Natural killer cell treated with Interleukin-12 subunit alpha and Interleukin-12 subunit beta and Interleukin-15 and Interleukin-18, amount 100 ng/mL, for 72 hours (primary cell): Measurements from ENCODE around the gene CLDN22. TPM values are rescaled to one million over a fixed set of nuclear protein-coding genes. Genes with fewer than 3 reads are reported as not detected.

ENCODE experiments used
- ATAC-seq, 2 donors: fragments of 150-1000 bp; cut with Tn5 transposase in 1 of 2; sonication (Bioruptor Pico), chemical (Tn5 transposase) in 1 of 2; 2 replicates each; pipeline ENCODE4 v1.10.0; 2021
- DNase-seq: peaks from one replicate; pipeline ENCODE4 v3.0.0; 2022; ENCODE audit warnings: low spot score
- H3K27ac Mint-ChIP-seq, 2 donors: 1 replicate in 1 of 2; 2 replicates in 1 of 2; pipeline ENCODE4 v1.8.0; 2022; ENCODE audit warnings: mixed read lengths in 2 of 2, mild to moderate bottlenecking in 1 of 2, moderate library complexity in 1 of 2
- H3K27me3 Mint-ChIP-seq, 2 donors: 1 replicate in 1 of 2; 2 replicates in 1 of 2; pipeline ENCODE4 v1.8.0; 2022; ENCODE audit warnings: mixed read lengths in 2 of 2
- H3K36me3 Mint-ChIP-seq: one replicate; pipeline ENCODE4 v1.8.0; 2022; ENCODE audit warnings: mixed read lengths
- H3K4me1 Mint-ChIP-seq, 2 donors: 1 replicate in 1 of 2; 2 replicates in 1 of 2; pipeline ENCODE4 v1.8.0; 2022; ENCODE audit warnings: low read depth in 2 of 2, mixed read lengths in 2 of 2, mild to moderate bottlenecking in 1 of 2
- H3K4me3 Mint-ChIP-seq: one replicate; pipeline ENCODE4 v1.8.0; 2022; ENCODE audit warnings: mixed read lengths
- H3K9me3 Mint-ChIP-seq: 2 replicates; pipeline ENCODE4 v1.8.0; 2022; ENCODE audit warnings: mixed read lengths
- total RNA-seq, 2 donors: library from RNA; stranded (reverse); gene quantifications; one replicate each; pipeline ENCODE4 v1.2.3, GENCODE V29; 2022

Gene CLDN22
- total RNA-seq, 2 donors from 2014 or later, result not detected

DNA sequence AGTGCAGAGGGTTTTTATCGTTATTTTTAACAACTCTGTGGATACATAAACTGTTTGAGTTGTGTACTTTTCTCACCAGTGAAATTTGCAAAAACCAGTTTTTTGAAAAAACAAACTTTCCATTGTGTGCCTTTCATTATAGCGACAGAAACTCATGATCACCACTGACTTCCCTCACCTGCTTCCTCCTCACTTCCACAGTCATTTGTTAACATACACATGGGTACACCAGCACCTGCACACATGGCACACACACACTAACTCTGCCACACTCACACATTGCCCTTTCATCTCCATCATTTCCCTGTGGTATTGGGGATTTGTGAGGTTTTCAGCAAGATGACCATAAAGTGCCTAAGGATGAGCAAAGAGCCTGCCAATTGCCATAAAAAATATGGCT is 20.6 kb downstream of the CLDN22 start:
- Mint-ChIP-seq H3K9me3 (no peaks in the 10 kb centered on the region), H3K4me3 (no peak overlapping the region), H3K36me3 (no peaks in the 10 kb centered on the region), H3K27ac (no peak overlapping the region), H3K27me3 (peaks cover 0 to 4% of the 10 kb centered on the region in 2 donors), H3K4me1 (no peaks in the 10 kb centered on the region)
- ATAC-seq, result no peak
- no peak for DNase-seq

DNA sequence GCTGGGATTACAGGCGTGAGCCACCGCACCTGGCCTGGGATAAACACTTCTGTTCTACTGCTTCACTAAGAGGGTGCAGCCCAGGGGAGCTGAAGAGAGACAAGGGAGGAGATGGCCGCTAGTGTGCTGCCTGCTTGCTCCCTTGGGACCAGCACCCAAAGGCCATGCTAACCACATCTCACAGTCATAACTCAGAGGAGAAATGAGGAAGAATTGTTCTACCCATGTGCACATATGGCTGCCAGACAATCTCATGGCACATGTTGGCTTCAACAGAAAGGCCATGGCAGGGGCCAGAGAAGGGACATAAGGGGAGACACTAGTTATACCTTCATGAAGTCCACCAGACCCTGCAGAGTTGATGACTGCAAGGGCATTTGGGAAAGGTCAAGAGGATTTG is 22.4 kb downstream of the CLDN22 start:
- Mint-ChIP-seq H3K36me3 (no peaks in the 10 kb centered on the region), H3K4me3 (no peak overlapping the region), H3K27ac (no peak overlapping the region)

DNA sequence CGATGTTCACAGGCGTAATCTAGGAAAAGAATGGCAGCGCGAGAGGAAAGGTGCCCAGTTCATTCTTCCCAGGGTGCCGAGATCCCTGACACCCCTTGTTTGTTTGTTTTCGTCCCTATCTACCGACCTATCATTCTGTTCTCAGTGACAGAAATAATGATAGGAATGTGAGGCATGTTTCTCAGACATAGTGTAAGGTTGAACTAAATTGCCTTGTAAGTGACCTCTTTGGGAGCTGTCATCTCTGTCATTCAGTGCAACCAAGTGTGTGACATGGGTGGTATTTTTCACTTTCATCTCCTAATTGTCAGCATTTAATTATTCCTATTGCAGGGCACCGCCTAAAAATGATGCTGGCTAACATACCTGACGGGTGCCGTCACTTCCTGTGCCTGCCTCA is 24.4 kb downstream of the CLDN22 start:
- peaks cover 0 to 4% of the 10 kb centered on the region in 2 donors for H3K27me3 Mint-ChIP-seq
- no peaks in the 10 kb centered on the region for H3K9me3 Mint-ChIP-seq
- no peaks in the 10 kb centered on the region for H3K4me1 Mint-ChIP-seq
- no peak for DNase-seq
- H3K4me3 Mint-ChIP-seq, result no peak overlapping the region
- H3K27ac Mint-ChIP-seq, result no peak overlapping the region
- no peaks in the 10 kb centered on the region for H3K36me3 Mint-ChIP-seq
- ATAC-seq, result no peak

More for the DNA sequence above, 22.4 kb downstream of the CLDN22 start:
- Mint-ChIP-seq H3K27me3 (peaks cover 0 to 4% of the 10 kb centered on the region in 2 donors), H3K9me3 (no peaks in the 10 kb centered on the region), H3K4me1 (no peaks in the 10 kb centered on the region)
- no peak for ATAC-seq
- no peak for DNase-seq

DNA sequence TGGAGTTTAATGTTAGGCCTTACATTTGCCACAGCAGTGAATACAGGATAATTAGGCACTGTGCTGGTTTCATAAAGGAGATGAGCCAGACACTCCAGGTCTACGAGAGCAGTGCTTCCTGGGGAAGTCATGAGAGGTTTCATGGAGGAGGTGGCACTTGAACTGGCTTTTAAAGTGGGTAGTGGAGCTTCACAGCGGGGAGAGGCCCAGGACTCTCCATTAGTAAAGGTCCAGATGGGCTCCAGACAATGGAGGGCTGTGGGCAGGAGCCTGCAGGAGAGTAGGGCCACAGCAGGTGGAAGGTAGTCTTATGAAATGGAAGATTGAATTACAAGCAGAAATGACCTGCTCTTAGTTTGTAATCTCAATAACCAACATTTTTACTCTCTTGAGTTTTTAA is 29.0 kb downstream of the CLDN22 start:
- no peaks in the 10 kb centered on the region for H3K27me3 Mint-ChIP-seq
- DNase-seq (no peak), ATAC-seq (no peak)
- no peaks in the 10 kb centered on the region for H3K36me3 Mint-ChIP-seq
- H3K9me3 Mint-ChIP-seq, result no peaks in the 10 kb centered on the region
- H3K4me1 Mint-ChIP-seq, result peaks cover 0 to 4% of the 10 kb centered on the region in 2 donors
- no peak overlapping the region for H3K4me3 Mint-ChIP-seq
- no peak overlapping the region for H3K27ac Mint-ChIP-seq

DNA sequence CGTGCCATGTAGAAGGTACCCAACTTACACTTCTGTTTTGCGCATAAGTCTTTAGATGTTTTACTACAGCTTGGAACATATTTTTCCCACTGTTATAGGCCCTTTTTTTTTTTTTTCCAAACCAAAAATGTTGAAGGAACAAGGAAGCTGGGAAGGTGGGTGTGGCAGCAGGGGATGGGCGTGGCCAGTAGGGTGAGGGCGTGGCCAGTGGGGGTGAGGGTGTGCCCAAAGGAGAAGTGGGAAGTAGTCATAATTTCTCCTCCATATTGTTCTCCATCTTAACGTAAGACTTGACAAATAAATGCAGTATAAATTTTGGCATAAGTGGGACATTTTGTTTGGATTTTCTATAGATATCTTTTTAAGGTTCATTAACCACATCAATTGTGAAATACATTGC is 30.4 kb downstream of the CLDN22 start:
- Mint-ChIP-seq H3K4me1 (peaks cover 0 to 4% of the 10 kb centered on the region in 2 donors), H3K27ac (no peak overlapping the region), H3K4me3 (no peak overlapping the region), H3K9me3 (no peaks in the 10 kb centered on the region), H3K27me3 (no peaks in the 10 kb centered on the region), H3K36me3 (no peaks in the 10 kb centered on the region)
- DNase-seq (no peak), ATAC-seq (no peak)

DNA sequence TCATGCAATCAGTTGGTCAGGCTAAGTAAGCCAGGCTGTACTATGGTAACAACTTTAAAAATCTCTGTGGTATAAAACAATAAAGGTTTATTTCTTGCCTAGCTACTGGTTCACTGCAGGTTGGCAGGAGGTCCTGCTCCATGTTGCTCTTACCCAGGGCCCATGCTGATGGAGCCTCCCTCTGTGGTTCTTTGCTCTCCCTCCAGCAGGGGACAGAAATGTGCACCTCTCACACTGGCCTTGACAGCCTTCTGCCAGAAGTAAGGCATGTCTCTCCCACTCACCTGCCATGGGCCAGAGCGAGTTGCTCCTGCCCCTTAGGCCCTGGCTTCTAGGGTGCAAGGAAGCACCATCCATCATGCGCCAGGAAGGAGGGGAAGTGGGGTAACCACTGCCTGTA is 31.1 kb downstream of the CLDN22 start:
- Mint-ChIP-seq H3K4me1 (peaks cover 0 to 4% of the 10 kb centered on the region in 2 donors), H3K36me3 (no peaks in the 10 kb centered on the region), H3K4me3 (no peak overlapping the region), H3K27me3 (no peaks in the 10 kb centered on the region), H3K9me3 (no peaks in the 10 kb centered on the region), H3K27ac (no peak overlapping the region)
- ATAC-seq (no peak), DNase-seq (no peak)

DNA sequence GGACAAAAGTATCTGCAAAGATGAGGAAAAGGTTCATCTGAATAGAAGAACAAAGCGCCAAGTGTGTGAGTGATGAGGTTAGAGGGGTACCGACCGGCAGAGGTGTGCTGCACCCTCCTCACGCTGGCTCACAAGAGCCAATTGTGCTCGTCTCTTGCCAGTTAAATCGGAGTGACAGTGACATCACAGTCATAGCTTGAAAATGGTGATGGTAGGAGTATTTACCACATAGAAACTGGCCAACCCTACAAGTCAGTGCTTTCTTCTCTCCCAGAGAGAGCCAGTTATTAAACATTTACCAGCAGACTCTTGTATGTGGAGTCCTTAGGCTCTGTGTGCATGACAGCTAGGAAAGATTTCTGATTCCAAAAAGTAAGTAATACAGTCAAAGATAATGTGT is 32.4 kb downstream of the CLDN22 start:
- H3K9me3 Mint-ChIP-seq, result no peaks in the 10 kb centered on the region
- no peak overlapping the region for H3K27ac Mint-ChIP-seq
- no peak for ATAC-seq
- no peaks in the 10 kb centered on the region for H3K36me3 Mint-ChIP-seq
- DNase-seq, result no peak
- peaks cover 0 to 2% of the 10 kb centered on the region in 2 donors for H3K27me3 Mint-ChIP-seq
- no peak overlapping the region for H3K4me3 Mint-ChIP-seq
- peaks cover 0 to 4% of the 10 kb centered on the region in 2 donors for H3K4me1 Mint-ChIP-seq

DNA sequence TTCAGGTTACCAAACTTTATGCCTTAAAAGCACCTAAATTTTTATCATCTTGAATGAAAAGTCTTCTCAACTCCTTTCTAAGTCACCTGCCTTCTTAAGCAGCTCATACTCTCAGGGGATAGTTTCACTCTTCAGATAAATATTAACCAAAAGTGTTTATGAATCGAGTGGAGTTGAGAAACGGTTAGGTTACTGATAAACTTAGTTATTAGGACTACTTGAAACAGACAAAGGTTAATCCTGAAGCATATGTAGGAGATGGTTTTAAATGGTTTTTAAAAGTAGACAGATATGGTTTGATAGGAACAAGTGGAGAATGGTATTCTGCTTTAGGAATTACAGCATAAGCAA is 32.8 kb downstream of the CLDN22 start:
- DNase-seq, result no peak
- Mint-ChIP-seq H3K9me3 (no peaks in the 10 kb centered on the region), H3K4me1 (peaks cover 0 to 4% of the 10 kb centered on the region in 2 donors), H3K4me3 (no peak overlapping the region), H3K36me3 (no peaks in the 10 kb centered on the region), H3K27me3 (peaks cover 0 to 6% of the 10 kb centered on the region in 2 donors), H3K27ac (no peak overlapping the region)
- no peak for ATAC-seq

DNA sequence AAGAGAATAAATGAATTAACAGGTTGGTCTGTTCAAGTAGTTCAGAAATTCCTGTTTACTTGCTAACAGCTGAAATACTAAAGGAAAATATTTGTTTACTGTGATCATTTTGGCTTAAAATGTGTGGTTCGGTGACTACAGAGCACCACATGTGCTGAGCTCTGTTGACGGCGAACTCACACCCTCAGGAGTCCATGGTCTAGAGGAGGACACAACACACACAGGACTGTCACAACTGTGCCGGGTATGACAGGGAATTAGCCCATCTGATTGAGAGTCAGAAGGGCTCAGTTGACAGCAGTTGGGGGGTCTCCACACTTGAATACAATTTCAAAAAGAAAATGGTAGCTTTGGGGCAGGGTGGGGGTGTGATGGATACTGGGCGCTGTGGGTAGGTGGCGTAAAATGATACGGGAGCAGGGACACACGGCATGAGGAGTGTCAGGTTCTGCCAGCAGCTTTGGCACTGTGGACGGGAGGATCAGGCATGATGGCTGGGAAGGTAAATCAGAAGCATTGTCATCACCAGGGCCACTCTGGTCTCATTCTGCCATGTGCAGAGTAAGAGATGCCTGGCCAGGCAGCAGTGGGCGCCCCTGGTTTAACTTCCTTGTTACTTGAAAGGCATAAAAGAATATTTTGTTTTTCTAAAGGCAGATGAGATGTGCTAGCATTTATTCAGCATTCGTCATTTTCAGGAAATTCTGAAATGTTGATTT is 33.3 kb downstream of the CLDN22 start:
- DNase-seq (no peak), ATAC-seq (no peak)
- no peaks in the 10 kb centered on the region for H3K9me3 Mint-ChIP-seq
- no peaks in the 10 kb centered on the region for H3K36me3 Mint-ChIP-seq
- H3K4me1 Mint-ChIP-seq, result peaks cover 0 to 4% of the 10 kb centered on the region in 2 donors
- H3K27me3 Mint-ChIP-seq, result peaks cover 0 to 8% of the 10 kb centered on the region in 2 donors
- no peak overlapping the region for H3K4me3 Mint-ChIP-seq
- H3K27ac Mint-ChIP-seq, result no peak overlapping the region

DNA sequence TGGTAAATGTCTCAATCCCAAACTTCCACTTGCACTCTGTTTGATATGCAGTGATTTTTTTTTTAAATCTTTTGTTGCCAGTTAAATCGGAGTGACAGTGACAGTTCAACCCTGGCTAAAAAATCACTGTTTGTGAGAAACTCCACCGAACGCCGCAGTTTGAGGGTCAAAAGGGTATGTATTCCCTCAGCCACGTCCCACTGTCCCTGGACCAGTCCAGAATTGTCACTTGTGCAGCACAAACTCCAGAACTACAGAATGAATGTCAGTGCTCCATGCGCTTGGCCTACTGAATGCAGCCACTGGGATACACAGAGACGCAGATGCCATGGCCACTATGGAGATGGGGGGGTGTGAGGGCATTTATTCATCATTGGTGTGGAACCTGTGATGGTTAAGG is 34.2 kb downstream of the CLDN22 start:
- Mint-ChIP-seq H3K4me3 (no peak overlapping the region), H3K36me3 (no peaks in the 10 kb centered on the region), H3K4me1 (peaks cover 0 to 4% of the 10 kb centered on the region in 2 donors), H3K27ac (no peak overlapping the region), H3K9me3 (no peaks in the 10 kb centered on the region), H3K27me3 (peaks cover 0 to 8% of the 10 kb centered on the region in 2 donors)
- ATAC-seq (no peak), DNase-seq (no peak)

DNA sequence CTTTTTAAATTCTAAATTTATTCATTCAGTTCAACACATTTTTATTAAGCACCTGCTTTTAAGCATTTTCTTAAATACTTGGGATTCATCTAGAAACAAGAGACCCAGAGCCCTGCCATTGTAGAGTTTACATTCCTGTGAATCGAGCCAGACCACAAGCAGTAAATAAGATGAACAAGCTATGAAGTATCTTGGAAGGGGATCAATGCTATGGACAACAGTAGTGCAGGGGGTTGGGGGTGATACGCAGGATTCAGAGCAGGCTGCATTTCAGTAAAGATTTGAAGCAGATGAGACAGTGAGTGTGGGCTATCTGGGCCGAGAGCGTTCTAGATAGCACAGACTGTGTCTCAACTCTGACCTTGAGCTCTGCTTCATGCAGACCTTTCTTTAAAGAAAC is 35.1 kb downstream of the CLDN22 start:
- H3K27ac Mint-ChIP-seq, result no peak overlapping the region
- peaks cover 0 to 8% of the 10 kb centered on the region in 2 donors for H3K27me3 Mint-ChIP-seq
- no peaks in the 10 kb centered on the region for H3K36me3 Mint-ChIP-seq
- H3K4me1 Mint-ChIP-seq, result peaks cover 0 to 4% of the 10 kb centered on the region in 2 donors
- no peaks in the 10 kb centered on the region for H3K9me3 Mint-ChIP-seq
- DNase-seq, result no peak
- no peak overlapping the region for H3K4me3 Mint-ChIP-seq
- ATAC-seq, result no peak

DNA sequence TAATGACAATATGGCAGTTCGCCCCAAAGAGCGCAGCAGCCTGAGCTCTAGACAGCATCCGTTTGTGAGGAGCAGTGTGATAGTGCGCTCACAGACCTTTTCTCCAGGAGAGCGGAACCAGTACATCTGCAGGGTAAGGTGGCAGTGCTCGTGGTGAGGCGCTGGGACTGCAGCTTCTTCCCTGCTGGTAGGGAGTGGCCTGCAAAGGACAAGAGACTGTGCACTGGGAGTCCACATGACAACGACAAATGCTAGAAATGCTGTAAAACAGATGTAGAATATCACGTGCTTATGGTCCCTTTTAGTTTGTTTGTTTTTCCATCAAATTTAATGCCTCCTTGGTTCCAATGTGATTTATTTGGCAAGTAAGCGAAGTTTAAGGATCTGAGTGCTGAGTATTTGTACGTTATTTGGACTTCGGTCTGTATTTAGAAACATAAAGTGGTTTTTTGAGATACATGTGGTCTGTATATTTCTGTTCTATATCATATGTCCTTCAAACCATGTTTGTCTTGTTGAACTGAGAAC is 35.8 kb downstream of the CLDN22 start:
- Mint-ChIP-seq H3K4me1 (peaks cover 0 to 4% of the 10 kb centered on the region in 2 donors), H3K36me3 (no peaks in the 10 kb centered on the region), H3K4me3 (no peak overlapping the region), H3K27ac (no peak overlapping the region), H3K9me3 (no peaks in the 10 kb centered on the region), H3K27me3 (peaks cover 0 to 8% of the 10 kb centered on the region in 2 donors)
- ATAC-seq (no peak), DNase-seq (no peak)

DNA sequence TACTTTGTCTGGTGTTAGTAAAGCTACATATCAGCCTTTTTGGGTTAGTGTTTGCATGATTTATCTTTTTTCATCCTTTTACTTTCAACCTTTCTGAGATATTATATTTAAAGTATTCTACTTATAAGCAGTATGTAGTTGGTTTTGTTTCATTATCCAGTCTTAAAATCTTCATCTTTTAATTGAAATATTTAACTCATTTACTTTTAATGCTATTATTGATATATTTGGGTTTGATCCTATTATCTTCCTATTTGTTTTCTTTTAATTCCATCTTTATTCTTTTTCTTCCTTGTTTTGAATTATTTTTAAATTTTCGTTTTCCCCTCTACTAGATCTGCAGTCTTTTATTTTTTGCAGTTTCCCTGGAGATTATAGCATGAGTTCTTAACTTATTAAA is 44.0 kb downstream of the CLDN22 start:
- peaks cover 5% of the 10 kb centered on the region for H3K9me3 Mint-ChIP-seq
- peaks cover 17% of the 10 kb centered on the region for H3K36me3 Mint-ChIP-seq

DNA sequence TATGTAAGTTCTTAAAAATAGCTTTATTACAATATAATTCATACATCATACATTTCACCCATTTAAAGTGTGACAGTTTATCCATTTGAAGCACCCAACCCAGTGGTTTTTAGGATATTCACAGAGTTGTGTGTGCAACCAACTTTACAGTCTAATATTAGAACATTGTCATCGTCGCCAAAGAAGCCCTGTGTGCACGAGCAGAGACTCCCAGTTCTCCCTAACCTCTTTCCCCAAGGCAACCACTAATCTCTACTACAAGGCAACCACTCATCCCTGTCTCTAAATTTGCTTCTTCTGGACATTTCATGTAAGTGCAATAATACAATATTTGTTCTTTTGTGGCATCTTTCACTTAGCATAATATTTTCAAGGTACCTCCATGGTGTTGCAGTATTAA is 47.7 kb downstream of the CLDN22 start:
- Mint-ChIP-seq H3K4me1 (no peaks in the 10 kb centered on the region), H3K27me3 (no peaks in the 10 kb centered on the region), H3K9me3 (peaks cover 5% of the 10 kb centered on the region), H3K36me3 (peaks cover 17% of the 10 kb centered on the region), H3K4me3 (no peak overlapping the region), H3K27ac (no peak overlapping the region)
- ATAC-seq (no peak), DNase-seq (no peak)

More for the DNA sequence above, 44.0 kb downstream of the CLDN22 start:
- H3K27me3 Mint-ChIP-seq, result no peaks in the 10 kb centered on the region
- H3K4me1 Mint-ChIP-seq, result no peaks in the 10 kb centered on the region
- no peak for DNase-seq
- H3K27ac Mint-ChIP-seq, result no peak overlapping the region
- H3K4me3 Mint-ChIP-seq, result no peak overlapping the region
- ATAC-seq, result no peak

DNA sequence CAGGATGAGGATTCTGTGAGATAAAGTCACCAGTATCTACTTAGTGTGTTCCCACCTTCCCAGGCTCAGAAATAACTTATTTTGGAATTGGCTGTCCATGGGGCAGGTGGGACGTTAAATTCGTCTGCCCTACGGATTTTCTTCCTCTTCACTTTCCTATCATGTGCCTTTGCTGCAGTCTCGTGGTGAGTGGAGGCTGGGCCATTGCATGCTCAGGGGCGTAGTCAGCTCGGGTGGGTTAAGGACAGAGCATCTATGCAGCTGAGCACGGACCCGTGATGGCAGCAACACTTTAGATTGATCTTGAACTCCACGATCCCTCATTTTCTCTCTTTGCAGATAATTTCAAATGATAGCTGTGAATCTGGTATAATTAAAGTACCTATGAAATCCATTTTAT is 51.5 kb downstream of the CLDN22 start:
- no peak for ATAC-seq
- Mint-ChIP-seq H3K9me3 (no peaks in the 10 kb centered on the region), H3K36me3 (no peaks in the 10 kb centered on the region), H3K27ac (no peak overlapping the region), H3K27me3 (no peaks in the 10 kb centered on the region), H3K4me3 (no peak overlapping the region), H3K4me1 (no peaks in the 10 kb centered on the region)
- no peak for DNase-seq
